Right renal pelvis (tissue), 4 donors: ENCODE data around the gene SELENOM. TPM values are rescaled to one million over a fixed set of nuclear protein-coding genes. Genes with fewer than 3 reads are reported as not detected.

Source experiments
- DNase-seq, 4 donors: peaks; one replicate each; pipeline ENCODE4 v3.0.0-alpha.2; 2013; ENCODE audit warnings: low read depth in 4 of 4, low spot score in 3 of 4, missing footprints in 1 of 4
- polyA plus RNA-seq, 4 donors: library from polyadenylated mRNA; unstranded; fragments of 120-200 nt; gene quantifications; one replicate each; pipeline ENCODE4 v1.2.1, GENCODE V29; 2013; ENCODE audit not compliant: insufficient read length in 4 of 4

The SELENOM gene
- 10 to 100 TPM in 2 of 4 donors, 1 to 10 TPM in 2; 8.2 to 14.0 (median 10.1) TPM for polyA plus RNA-seq

- peak; percentile 86 to 92 (median 89) for DNase-seq
Measured at GRCh38 chr22:31107178-31107893, at the start of gene SELENOM. Gene SELENOM (minus strand): TSS chr22:31107568. CDS start chr22:31107505, 63 bp downstream.

- no peak for DNase-seq
Measured at GRCh38 chr22:31155422-31155821, 48.1 kb upstream of the SELENOM start.

GRCh38 chr22:31154975-31155374, 47.6 kb upstream of the SELENOM start:
- DNase-seq, result no peak

- DNase-seq, result no peak
Measured at GRCh38 chr22:31153357-31153756, 46.0 kb upstream of the SELENOM start.

GRCh38 chr22:31151872-31152271, 44.5 kb upstream of the SELENOM start:
- no peak for DNase-seq

GRCh38 chr22:31150615-31151014, 43.2 kb upstream of the SELENOM start:
- no peak for DNase-seq

- peak; percentile 40 to 47 (median 42) for DNase-seq
Measured at GRCh38 chr22:31148953-31149627, 41.7 kb upstream of the SELENOM start.

- no peak for DNase-seq
Measured at GRCh38 chr22:31148488-31148887, 41.1 kb upstream of the SELENOM start.

- DNase-seq, result no peak
Measured at GRCh38 chr22:31144223-31144622, 36.9 kb upstream of the SELENOM start.

GRCh38 chr22:31143537-31143936, 36.2 kb upstream of the SELENOM start:
- DNase-seq, result no peak

- DNase-seq, result no peak
Measured at GRCh38 chr22:31143038-31143437, 35.7 kb upstream of the SELENOM start.

- no peak for DNase-seq
Measured at GRCh38 chr22:31142285-31142684, 34.9 kb upstream of the SELENOM start.

GRCh38 chr22:31141551-31141950, 34.2 kb upstream of the SELENOM start:
- no peak for DNase-seq

- no peak for DNase-seq
Measured at GRCh38 chr22:31140746-31141145, 33.4 kb upstream of the SELENOM start.

- DNase-seq, result no peak
Measured at GRCh38 chr22:31139866-31140716, 32.7 kb upstream of the SELENOM start, which contains the start of gene PLA2G3. Gene PLA2G3 (minus strand): TSS chr22:31140508. CDS start chr22:31140354, 154 bp downstream.

- no peak for DNase-seq
Measured at GRCh38 chr22:31139066-31139465, 31.7 kb upstream of the SELENOM start.

- DNase-seq, result no peak
Measured at GRCh38 chr22:31138126-31138525, 30.8 kb upstream of the SELENOM start.

GRCh38 chr22:31137721-31138120, 30.4 kb upstream of the SELENOM start:
- no peak for DNase-seq

GRCh38 chr22:31136711-31137110, 29.3 kb upstream of the SELENOM start:
- DNase-seq, result no peak

- DNase-seq, result no peak
Measured at GRCh38 chr22:31136155-31136554, 28.8 kb upstream of the SELENOM start.

- DNase-seq, result no peak
Measured at GRCh38 chr22:31135706-31136105, 28.3 kb upstream of the SELENOM start.
